ENCODE measurements around the gene SHANK1.

Gene SHANK1

DNA sequence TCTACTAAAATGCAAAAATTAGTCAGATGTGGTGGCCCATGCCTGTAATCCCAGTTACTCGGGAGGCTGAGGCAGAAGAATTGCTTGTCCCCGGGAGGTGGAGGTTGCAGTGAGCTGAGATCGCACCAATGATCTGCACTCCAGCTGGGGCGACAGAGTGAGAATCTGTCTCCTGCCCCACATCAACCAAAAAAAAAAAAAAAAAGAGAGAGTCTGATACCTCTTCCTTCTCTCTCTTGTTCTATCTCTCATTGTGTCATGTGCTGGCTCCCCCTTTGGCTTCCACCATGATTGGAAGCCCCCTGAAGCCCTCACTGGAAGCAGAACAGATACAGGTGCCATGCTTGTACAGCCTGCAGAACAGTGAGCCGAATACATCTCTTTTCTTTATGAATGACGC is 23.9 kb upstream of the SHANK1 start:
- CTCF ChIA-PET = no interaction called here
- Mint-ChIP-seq H3K4me3 (no peak overlapping the region), H3K27ac (no peak overlapping the region), H3K4me1 (no peaks in the 10 kb centered on the region), H3K36me3 (no peaks in the 10 kb centered on the region), H3K9me3 (no peaks in the 10 kb centered on the region), H3K27me3 (peaks cover 7% of the 10 kb centered on the region)
- DNase-seq = no peak

DNA sequence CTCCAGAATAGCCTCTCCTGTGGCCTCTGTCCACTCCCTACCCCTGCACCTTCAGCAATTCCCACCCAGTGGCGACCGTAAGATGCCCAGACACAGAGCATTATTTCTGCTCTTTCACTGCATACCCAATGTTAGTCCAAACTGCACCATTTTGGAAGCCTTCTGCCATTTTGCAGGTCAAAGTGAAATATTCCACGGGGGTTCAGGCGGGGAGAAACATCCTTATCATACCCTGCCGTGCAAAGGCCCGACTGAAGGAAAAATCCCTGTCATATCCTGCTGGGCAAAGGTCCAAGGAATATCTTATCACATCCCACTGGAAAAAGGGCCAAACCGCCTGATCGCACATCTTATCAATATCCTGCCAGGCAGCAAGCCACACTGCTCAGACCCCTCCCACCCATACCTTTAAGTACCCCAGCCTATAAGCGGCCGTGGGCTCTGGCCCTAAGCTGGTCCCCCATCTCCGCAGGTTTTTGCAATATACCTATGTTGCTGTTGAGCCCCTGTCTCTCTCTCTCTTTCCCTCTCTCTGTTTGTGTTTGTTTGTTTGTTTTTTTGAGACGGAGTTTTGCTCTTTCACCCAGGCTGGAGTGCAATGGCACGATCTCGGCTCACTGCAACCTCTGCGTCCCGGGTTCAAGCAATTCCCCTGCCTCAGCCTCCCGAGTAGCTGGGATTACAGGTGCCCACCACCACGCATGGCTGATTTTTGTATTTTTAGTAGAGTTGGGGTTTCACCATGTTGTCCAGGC is 21.8 kb upstream of the SHANK1 start:
- CTCF ChIA-PET = no interaction called here
- Mint-ChIP-seq H3K36me3 (no peaks in the 10 kb centered on the region), H3K4me3 (no peak overlapping the region), H3K4me1 (no peaks in the 10 kb centered on the region), H3K27ac (no peak overlapping the region), H3K27me3 (peaks cover 7% of the 10 kb centered on the region), H3K9me3 (no peaks in the 10 kb centered on the region)
- DNase-seq = no peak

GRCh38 chr19:50739914-50740426 is 20.4 kb upstream of the SHANK1 start:
- H3K9me3 Mint-ChIP-seq = no peaks in the 10 kb centered on the region
- H3K36me3 Mint-ChIP-seq = no peaks in the 10 kb centered on the region
- H3K4me1 Mint-ChIP-seq = no peaks in the 10 kb centered on the region
- H3K4me3 Mint-ChIP-seq = no peak overlapping the region
- CTCF ChIA-PET = no interaction called here
- peaks cover 13% of the 10 kb centered on the region for H3K27me3 Mint-ChIP-seq
- no peak for DNase-seq
- no peak overlapping the region for H3K27ac Mint-ChIP-seq

DNA sequence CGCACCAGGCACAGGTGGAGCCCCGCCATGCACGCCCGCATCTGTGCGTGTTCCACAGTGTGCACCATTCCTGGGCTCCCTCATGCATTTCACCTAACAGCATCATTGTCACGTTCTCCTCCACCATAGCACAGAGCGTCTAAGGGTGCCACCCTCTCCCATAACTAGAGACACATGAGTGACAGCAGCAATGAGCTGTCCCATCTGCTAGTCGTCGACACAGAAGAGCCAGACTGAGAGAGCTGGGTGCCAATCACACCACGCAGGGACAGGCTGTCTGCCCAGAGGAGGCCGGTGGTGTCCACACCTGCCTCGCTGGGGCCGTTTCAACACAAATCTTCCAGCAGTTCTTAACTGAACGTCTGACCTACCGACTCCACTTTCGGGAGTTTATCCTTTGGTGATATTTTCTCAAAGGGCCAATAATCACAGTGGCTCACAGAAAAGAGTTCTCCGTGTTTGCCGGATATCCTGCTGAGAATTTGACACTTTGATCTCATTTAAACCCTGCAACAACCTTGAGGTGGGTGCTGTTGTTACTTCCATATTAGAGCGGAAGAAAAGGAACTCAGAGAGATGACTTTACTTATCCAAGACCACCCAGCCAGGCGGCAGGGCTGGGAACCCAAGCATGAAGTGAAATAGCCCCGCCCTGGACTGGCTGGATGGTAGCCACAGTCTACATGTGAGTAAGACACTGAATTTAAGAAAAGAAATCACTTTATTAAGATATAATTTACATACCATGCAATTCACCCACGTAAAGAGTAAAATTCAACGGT is 19.7 kb upstream of the SHANK1 start:
- DNase-seq = no peak
- Mint-ChIP-seq H3K9me3 (no peaks in the 10 kb centered on the region), H3K27ac (no peak overlapping the region), H3K4me3 (no peak overlapping the region), H3K4me1 (no peaks in the 10 kb centered on the region), H3K36me3 (no peaks in the 10 kb centered on the region), H3K27me3 (peaks cover 19% of the 10 kb centered on the region)
- CTCF ChIA-PET = no interaction called here

DNA sequence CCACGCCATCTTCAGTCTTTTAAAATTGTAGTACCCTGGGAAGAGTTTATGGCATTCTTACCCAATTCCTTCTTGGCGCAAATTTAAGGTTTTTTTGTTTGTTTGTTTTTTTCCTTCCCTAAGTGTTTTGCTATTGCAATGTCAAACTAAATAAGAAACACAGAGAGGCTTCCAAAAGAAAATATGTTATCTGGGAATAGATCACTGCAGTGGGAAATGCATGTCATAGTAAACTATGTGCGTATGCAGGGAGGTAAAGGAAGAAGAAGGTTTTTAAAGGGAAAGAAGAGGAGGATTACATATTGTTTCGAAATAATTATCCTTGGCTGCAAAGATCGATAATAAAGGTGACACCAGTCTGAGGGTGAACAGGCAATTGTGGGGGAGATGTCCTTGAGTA is 16.7 kb upstream of the SHANK1 start:
- no peaks in the 10 kb centered on the region for H3K9me3 Mint-ChIP-seq
- CTCF ChIA-PET = no interaction called here
- no peaks in the 10 kb centered on the region for H3K36me3 Mint-ChIP-seq
- H3K27ac Mint-ChIP-seq = no peak overlapping the region
- no peak for DNase-seq
- H3K4me3 Mint-ChIP-seq = no peak overlapping the region
- no peaks in the 10 kb centered on the region for H3K4me1 Mint-ChIP-seq
- H3K27me3 Mint-ChIP-seq = peaks cover 29% of the 10 kb centered on the region

DNA sequence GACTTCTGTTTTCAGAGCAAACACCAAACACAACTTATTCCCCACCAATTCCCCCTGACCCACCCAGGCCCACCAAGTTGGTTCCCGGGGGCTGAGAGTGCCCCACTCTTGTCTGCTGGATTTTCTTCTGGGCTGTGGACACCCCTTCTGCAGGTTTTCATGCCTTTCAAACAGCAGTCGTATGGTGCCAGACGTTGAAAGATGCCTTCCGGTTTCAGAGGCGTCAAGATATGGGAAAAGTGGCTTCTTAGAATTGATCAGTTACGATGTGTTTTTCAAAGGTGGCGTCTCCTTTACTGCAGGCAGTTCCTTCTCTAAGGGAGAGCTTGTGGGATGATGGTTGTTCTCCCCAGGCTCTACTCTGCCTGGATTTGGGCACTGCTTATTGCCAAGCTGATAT is 16.3 kb upstream of the SHANK1 start:
- Mint-ChIP-seq H3K36me3 (no peaks in the 10 kb centered on the region), H3K4me1 (no peaks in the 10 kb centered on the region), H3K27ac (no peak overlapping the region), H3K9me3 (no peaks in the 10 kb centered on the region), H3K4me3 (no peak overlapping the region), H3K27me3 (peaks cover 24% of the 10 kb centered on the region)
- DNase-seq = no peak
- CTCF ChIA-PET = no interaction called here

DNA sequence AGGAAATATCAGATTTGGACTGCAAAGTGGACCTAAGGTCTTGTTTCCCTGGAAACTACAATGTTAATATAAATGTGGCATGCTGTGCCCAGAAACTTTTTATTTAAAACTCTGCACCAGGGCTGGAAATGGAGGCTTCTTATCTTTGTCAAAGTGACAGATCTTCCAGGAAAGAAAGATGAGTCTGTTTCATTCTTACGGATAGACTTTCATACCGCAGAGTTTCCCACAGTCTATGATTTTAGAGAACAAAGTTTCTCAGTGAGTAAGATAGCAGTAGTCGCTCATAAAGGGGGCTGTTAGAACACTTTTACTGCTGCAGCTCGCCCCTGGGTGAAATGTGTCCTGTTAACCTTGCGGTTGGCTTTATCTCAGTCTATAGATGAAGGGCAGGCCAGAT is 10.3 kb upstream of the SHANK1 start:
- Mint-ChIP-seq H3K9me3 (peaks cover 8% of the 10 kb centered on the region), H3K4me1 (peaks cover 23% of the 10 kb centered on the region), H3K4me3 (no peak overlapping the region)

GRCh38 chr19:50728084-50728737 is 8.6 kb upstream of the SHANK1 start:
- Mint-ChIP-seq H3K9me3 (peaks cover 8% of the 10 kb centered on the region), H3K36me3 (no peaks in the 10 kb centered on the region), H3K4me3 (no peak overlapping the region), H3K4me1 (peaks cover 34% of the 10 kb centered on the region), H3K27me3 (peaks cover 59% of the 10 kb centered on the region), H3K27ac (no peak overlapping the region)
- CTCF ChIA-PET = no interaction called here
- DNase-seq = peak; percentile 75

More for the DNA sequence above, 10.3 kb upstream of the SHANK1 start:
- Mint-ChIP-seq H3K27ac (no peak overlapping the region), H3K27me3 (peaks cover 54% of the 10 kb centered on the region), H3K36me3 (no peaks in the 10 kb centered on the region)
- CTCF ChIA-PET = no interaction called here
- DNase-seq = no peak

GRCh38 chr19:50725911-50726230 is 6.3 kb upstream of the SHANK1 start:
- peaks cover 8% of the 10 kb centered on the region for H3K9me3 Mint-ChIP-seq
- H3K4me3 Mint-ChIP-seq = peak overlapping the region; percentile 41
- CTCF ChIA-PET = no interaction called here
- peaks cover 79% of the 10 kb centered on the region for H3K27me3 Mint-ChIP-seq
- peaks cover 34% of the 10 kb centered on the region for H3K4me1 Mint-ChIP-seq
- DNase-seq = no peak
- no peak overlapping the region for H3K27ac Mint-ChIP-seq
- no peaks in the 10 kb centered on the region for H3K36me3 Mint-ChIP-seq

DNA sequence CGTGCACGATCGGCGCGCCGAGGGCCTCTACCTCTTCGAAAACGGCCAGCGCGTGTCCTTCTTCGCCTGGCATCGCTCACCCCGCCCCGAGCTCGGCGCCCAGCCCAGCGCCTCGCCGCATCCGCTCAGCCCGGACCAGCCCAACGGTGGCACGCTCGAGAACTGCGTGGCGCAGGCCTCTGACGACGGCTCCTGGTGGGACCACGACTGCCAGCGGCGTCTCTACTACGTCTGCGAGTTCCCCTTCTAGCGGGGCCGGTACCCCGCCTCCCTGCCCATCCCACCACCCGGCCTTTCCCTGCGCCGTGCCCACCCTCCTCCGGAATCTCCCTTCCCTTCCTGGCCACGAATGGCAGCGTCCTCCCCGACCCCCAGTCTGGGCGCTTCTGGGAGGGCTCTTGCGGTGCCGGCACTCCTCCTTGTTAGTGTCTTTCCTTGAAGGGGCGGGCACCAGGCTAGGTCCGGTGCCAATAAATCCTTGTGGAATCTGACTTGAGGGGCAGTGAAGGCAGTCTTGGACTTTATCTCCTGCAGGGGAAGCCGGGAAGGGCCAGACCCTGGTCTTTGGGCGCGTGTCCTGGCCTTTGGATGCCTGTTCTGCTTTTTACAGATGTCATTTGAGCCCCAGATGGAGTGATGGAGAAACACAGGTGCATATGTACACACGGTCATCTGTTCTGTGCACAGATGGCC is 5.8 kb upstream of the SHANK1 start:
- H3K27me3 Mint-ChIP-seq = peaks cover 84% of the 10 kb centered on the region
- no peak for DNase-seq
- H3K9me3 Mint-ChIP-seq = peaks cover 8% of the 10 kb centered on the region
- peak overlapping the region; percentile 85 for H3K27ac Mint-ChIP-seq
- peak overlapping the region; percentile 75 for H3K4me3 Mint-ChIP-seq
- no peaks in the 10 kb centered on the region for H3K36me3 Mint-ChIP-seq
- CTCF ChIA-PET = interaction anchor here (0.8 to 1.6 kb wide), 8 partner anchors 10 to 197 kb away, joined by 3 to 8 read pairs (median 4); no protein-coding TSS in a partner anchor
- H3K4me1 Mint-ChIP-seq = peaks cover 34% of the 10 kb centered on the region

- H3K4me3 Mint-ChIP-seq = peak overlapping the region; percentile 75
- peaks cover 8% of the 10 kb centered on the region for H3K9me3 Mint-ChIP-seq
- no peaks in the 10 kb centered on the region for H3K36me3 Mint-ChIP-seq
- peak; percentile 97 for DNase-seq
- CTCF ChIA-PET = interaction anchor here (0.8 to 1.6 kb wide), 9 partner anchors 9 to 197 kb away, joined by 3 to 8 read pairs (median 4); no protein-coding TSS in a partner anchor
- H3K4me1 Mint-ChIP-seq = peaks cover 34% of the 10 kb centered on the region
- peak overlapping the region; percentile 85 for H3K27ac Mint-ChIP-seq
- peaks cover 87% of the 10 kb centered on the region for H3K27me3 Mint-ChIP-seq
Measured at GRCh38 chr19:50724522-50725217, 5.1 kb upstream of the SHANK1 start.

DNA sequence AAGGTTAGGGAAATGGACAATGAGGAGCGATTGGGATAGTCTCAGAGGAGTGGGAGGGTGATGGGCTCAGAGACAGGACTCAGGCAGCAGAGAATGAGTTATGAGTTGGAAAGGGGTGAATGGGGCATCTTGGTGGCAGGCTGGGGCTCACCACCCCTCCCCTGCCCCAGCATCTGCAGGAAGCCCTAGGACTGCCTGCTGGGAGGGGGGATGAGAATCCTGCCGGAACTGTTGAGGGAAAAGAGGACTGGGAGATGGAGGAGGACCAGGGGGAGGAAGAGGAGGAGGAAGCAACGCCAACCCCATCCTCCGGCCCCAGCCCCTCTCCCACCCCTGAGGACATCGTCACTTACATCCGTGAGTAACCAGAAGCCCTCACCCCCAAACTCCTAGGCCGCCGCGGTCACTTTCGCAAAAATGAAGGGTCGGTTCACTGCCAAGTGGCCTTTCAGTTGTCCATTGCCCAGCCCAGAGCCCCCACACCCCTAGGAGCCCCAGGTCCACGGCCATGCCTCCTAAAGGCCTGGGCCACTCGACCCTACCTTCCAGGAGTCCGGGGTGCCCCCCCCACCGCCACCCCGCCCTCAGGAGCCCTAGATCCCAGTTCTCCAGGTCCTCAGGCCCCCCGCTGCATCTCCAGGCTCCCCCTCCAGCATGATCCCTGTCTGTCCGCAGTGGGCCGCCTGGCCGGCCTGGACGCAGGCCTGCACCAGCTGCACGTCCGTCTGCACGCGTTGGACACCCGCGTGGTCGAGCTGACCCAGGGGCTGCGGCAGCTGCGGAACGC is 4.3 kb upstream of the SHANK1 start:
- H3K9me3 Mint-ChIP-seq = peaks cover 8% of the 10 kb centered on the region
- CTCF ChIA-PET = interaction anchor here (0.5 to 1.6 kb wide), 6 partner anchors 8 to 198 kb away, joined by 3 to 8 read pairs (median 4); no protein-coding TSS in a partner anchor
- H3K4me3 Mint-ChIP-seq = peak overlapping the region; percentile 75
- H3K27me3 Mint-ChIP-seq = peaks cover 91% of the 10 kb centered on the region
- DNase-seq = no peak
- peaks cover 34% of the 10 kb centered on the region for H3K4me1 Mint-ChIP-seq
- no peak overlapping the region for H3K27ac Mint-ChIP-seq
- no peaks in the 10 kb centered on the region for H3K36me3 Mint-ChIP-seq

DNA sequence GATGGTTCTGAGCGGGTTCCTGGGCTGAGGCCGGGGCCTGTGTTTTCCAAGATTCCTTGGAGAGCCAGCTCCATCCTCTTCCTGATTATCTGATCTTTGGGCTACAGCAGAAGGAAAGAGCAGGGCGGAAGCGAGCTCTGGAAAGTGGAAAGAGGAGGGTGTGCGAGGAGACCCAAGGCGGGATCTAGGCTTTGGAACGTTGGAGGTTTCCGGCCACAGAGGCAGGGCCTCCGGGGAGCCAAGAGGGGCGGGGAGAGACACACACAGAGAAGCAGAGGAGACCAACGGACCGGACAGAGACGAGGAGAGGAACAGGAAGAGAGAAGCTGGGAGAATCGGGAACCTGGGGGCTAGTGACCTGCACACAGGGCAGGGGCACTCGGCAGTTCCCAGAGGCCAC is 3.5 kb upstream of the SHANK1 start, which contains the start of gene CLEC11A:
TSS of gene CLEC11A (plus strand) at position 296 of the 400 bp plus-strand sequence. CDS start 162 bp downstream, outside the sequence.
- H3K9me3 Mint-ChIP-seq = peaks cover 5% of the 10 kb centered on the region
- no peak for DNase-seq
- H3K36me3 Mint-ChIP-seq = no peaks in the 10 kb centered on the region
- CTCF ChIA-PET = interaction anchor here (0.5 kb wide), 1 partner anchor 199 kb away, joined by 3 read pairs; no protein-coding TSS in a partner anchor
- peaks cover 94% of the 10 kb centered on the region for H3K27me3 Mint-ChIP-seq
- peak within 1 kb of the TSS; percentile 43 for H3K27ac Mint-ChIP-seq
- H3K4me3 Mint-ChIP-seq = peak within 1 kb of the TSS; percentile 75
- H3K4me1 Mint-ChIP-seq = peaks cover 29% of the 10 kb centered on the region

All from activated naive CD4-positive, alpha-beta T cell treated with anti-CD3 and anti-CD28 coated beads, Interleukin-2, amount 10 ng/mL, durations not matched to agents 7 days and 5 days (primary cell).